WTC11 (cell line): ENCODE results near the gene GSTK1. TPM values are rescaled to one million over a fixed set of nuclear protein-coding genes. Genes with fewer than 3 reads are reported as not detected.

Experiments
- ATAC-seq: fragments of 200-7000 bp; cut with Tn5 transposase; 2 replicates; pipeline ENCODE4 v1.10.0; 2021; ENCODE audit warnings: mild to moderate bottlenecking, moderate library complexity
- CTCF ChIA-PET: fragments of 300-600 bp; sonication (Branson Sonifier 250); formaldehyde crosslinking; loops from one replicate; lab custom pipeline; 2021; ENCODE audit warnings: antibody characterized with exemption; lab: Charles Lee
- POLR2A ChIA-PET: fragments of 350-600 bp; sonication (Branson Sonifier 250); formaldehyde crosslinking; loops from one replicate; lab custom pipeline; 2021; ENCODE audit warnings: antibody characterized with exemption; lab: Charles Lee
- DNase-seq: peaks from one replicate; pipeline ENCODE4 v3.0.0; 2021; ENCODE audit warnings: low spot score
- H3K27ac Mint-ChIP-seq: 2 replicates; pipeline ENCODE4 v1.8.0; 2021; ENCODE audit warnings: mixed read lengths
- H3K27me3 Mint-ChIP-seq: 2 replicates; pipeline ENCODE4 v1.8.0; 2021; ENCODE audit warnings: low read depth, mild to moderate bottlenecking, moderate library complexity, mixed read lengths
- H3K36me3 Mint-ChIP-seq: 2 replicates; pipeline ENCODE4 v1.8.0; 2021; ENCODE audit warnings: mixed read lengths
- H3K4me1 Mint-ChIP-seq: 2 replicates; pipeline ENCODE4 v1.8.0; 2022; ENCODE audit warnings: mixed read lengths
- H3K4me3 Mint-ChIP-seq: 2 replicates; pipeline ENCODE4 v1.8.0; 2021; ENCODE audit warnings: mild to moderate bottlenecking, moderate library complexity, mixed read lengths
- H3K9me3 Mint-ChIP-seq: 2 replicates; pipeline ENCODE4 v1.8.0; 2021; ENCODE audit warnings: mixed read lengths
- CBFB ChIP-seq: sonication (generic); formaldehyde crosslinking; IDR thresholded peaks from 2 replicates; pipeline ENCODE4 v1.8.1; 2022; ENCODE audit warnings: mild to moderate bottlenecking, low read depth, missing genetic modification reagents
- E2F1 ChIP-seq: sonication (generic); formaldehyde crosslinking; IDR thresholded peaks from 2 replicates; pipeline ENCODE4 v1.8.0; 2022; ENCODE audit warnings: mild to moderate bottlenecking, missing genetic modification reagents
- ERG ChIP-seq: fragments of 250-450 bp; sonication (Bioruptor Pico); IDR thresholded peaks from 2 replicates; pipeline ENCODE4 v1.8.0; 2021; ENCODE audit warnings: mild to moderate bottlenecking
- FOXJ3 ChIP-seq: sonication (generic); formaldehyde crosslinking; IDR thresholded peaks from 2 replicates; pipeline ENCODE4 v1.9.0; 2021; ENCODE audit warnings: missing genetic modification reagents, mild to moderate bottlenecking, borderline replicate concordance
- FOXP4 ChIP-seq: sonication (generic); formaldehyde crosslinking; IDR thresholded peaks from 2 replicates; pipeline ENCODE4 v1.8.0; 2022; ENCODE audit warnings: mild to moderate bottlenecking, missing genetic modification reagents
- IRF2 ChIP-seq: sonication (generic); formaldehyde crosslinking; IDR thresholded peaks from 2 replicates; pipeline ENCODE4 v1.8.0; 2022; ENCODE audit warnings: low read depth, missing genetic modification reagents, borderline replicate concordance
- MAX ChIP-seq: sonication (generic); formaldehyde crosslinking; IDR thresholded peaks from 2 replicates; pipeline ENCODE4 v1.8.0; 2022; ENCODE audit warnings: mild to moderate bottlenecking, missing genetic modification reagents
- MYBL2 ChIP-seq: sonication (generic); formaldehyde crosslinking; IDR thresholded peaks from 2 replicates; pipeline ENCODE4 v1.8.1; 2023; ENCODE audit warnings: mild to moderate bottlenecking, moderate library complexity, missing genetic modification reagents
- RELA ChIP-seq: sonication (generic); formaldehyde crosslinking; IDR thresholded peaks from 2 replicates; pipeline ENCODE4 v1.8.1; 2022; ENCODE audit warnings: missing genetic modification reagents, mild to moderate bottlenecking, borderline replicate concordance
- TP53 ChIP-seq: sonication (generic); formaldehyde crosslinking; IDR thresholded peaks from 2 replicates; pipeline ENCODE4 v1.8.1; 2023; ENCODE audit warnings: mild to moderate bottlenecking, missing genetic modification reagents
- ZBTB21 ChIP-seq: sonication (generic); formaldehyde crosslinking; IDR thresholded peaks from 2 replicates; pipeline ENCODE4 v1.8.1; 2023; ENCODE audit warnings: mild to moderate bottlenecking, missing genetic modification reagents, borderline replicate concordance
- ZNF121 ChIP-seq: sonication (generic); formaldehyde crosslinking; IDR thresholded peaks from 2 replicates; pipeline ENCODE4 v1.8.0; 2023; ENCODE audit warnings: missing genetic modification reagents
- ZNF138 ChIP-seq: sonication (generic); formaldehyde crosslinking; conservative IDR thresholded peaks from 2 replicates; pipeline ENCODE4 v1.8.1; 2022; ENCODE audit warnings: mild to moderate bottlenecking, moderate library complexity, missing genetic modification reagents
- ZNF281 ChIP-seq: sonication (generic); formaldehyde crosslinking; IDR thresholded peaks from 2 replicates; pipeline ENCODE4 v1.8.0; 2023; ENCODE audit warnings: mild to moderate bottlenecking, missing genetic modification reagents
- ZNF416 ChIP-seq: fragments of 250-450 bp; sonication (Bioruptor Pico); IDR thresholded peaks from 2 replicates; pipeline ENCODE4 v1.9.0; 2021; ENCODE audit warnings: mild to moderate bottlenecking, inconsistent platforms
- ZNF423 ChIP-seq: fragments of 250-450 bp; sonication (Bioruptor Pico); IDR thresholded peaks from 2 replicates; pipeline ENCODE4 v2.1.2; 2022; ENCODE audit warnings: mild to moderate bottlenecking, moderate library complexity
- ZNF512 ChIP-seq: sonication (generic); formaldehyde crosslinking; IDR thresholded peaks from 2 replicates; pipeline ENCODE4 v1.8.1; 2022; ENCODE audit warnings: missing genetic modification reagents, borderline replicate concordance
- ZNF532 ChIP-seq: fragments of 250-450 bp; sonication (Bioruptor Pico); IDR thresholded peaks from 2 replicates; pipeline ENCODE4 v1.9.0; 2021; ENCODE audit warnings: mild to moderate bottlenecking, borderline replicate concordance
- total RNA-seq: library from RNA; stranded (reverse); gene quantifications from 3 replicates; pipeline ENCODE4 v1.2.3, GENCODE V29; 2021

Gene GSTK1
- total RNA-seq, 1 experiment from 2014 or later: 30.1 TPM

GRCh38 chr7:143247372-143247771 lies 15.9 kb upstream of the GSTK1 start:
- no peak for DNase-seq

GRCh38 chr7:143248761-143249354 lies 14.4 kb upstream of the GSTK1 start:
- no peak for DNase-seq
- no peak overlapping the region for H3K27ac Mint-ChIP-seq
- POLR2A ChIA-PET: no interaction called here
- no peak for TF ChIP-seq ZNF512 (CRISPR knock-in tag)
- no peak for TF ChIP-seq ERG (CRISPR knock-in tag)
- TF ChIP-seq ZNF281 (CRISPR knock-in tag): no peak
- TF ChIP-seq FOXJ3 (CRISPR knock-in tag): no peak
- no peak for TF ChIP-seq IRF2
- TF ChIP-seq ZNF416 (CRISPR knock-in tag): no peak
- no peak for TF ChIP-seq RELA
- TF ChIP-seq E2F1: no peak
- TF ChIP-seq, all 79 proteins: peak for 0
- Mint-ChIP-seq H3K9me3 (peaks cover 6% of the 10 kb centered on the region; the same call in 1 of the 2 replicates), H3K27me3 (peaks cover 9% of the 10 kb centered on the region), H3K4me3 (no peak overlapping the region), H3K4me1 (no peaks in the 10 kb centered on the region), H3K36me3 (no peaks in the 10 kb centered on the region)
- ATAC-seq: no peak
- CTCF ChIA-PET: interaction anchor here (1.5 to 3.1 kb wide), 3 partner anchors 8 to 34 kb away, joined by 4 to 16 read pairs (median 5); no protein-coding TSS in a partner anchor

More at GRCh38 chr7:143247372-143247771, 15.9 kb upstream of the GSTK1 start:
- ATAC-seq: no peak
- TF ChIP-seq MYBL2: no peak
- TF ChIP-seq TP53 (CRISPR knock-in tag): no peak
- H3K4me1 Mint-ChIP-seq: no peaks in the 10 kb centered on the region
- no peak overlapping the region for H3K4me3 Mint-ChIP-seq
- H3K27me3 Mint-ChIP-seq: peaks cover 9% of the 10 kb centered on the region
- peaks cover under 1% of the 10 kb centered on the region; the same call in 1 of the 2 replicates for H3K9me3 Mint-ChIP-seq
- H3K36me3 Mint-ChIP-seq: no peaks in the 10 kb centered on the region
- ChIA-PET POLR2A (no interaction called here), CTCF (interaction anchor here (1.5 kb wide), 1 partner anchor 32 kb away, joined by 4 read pairs; no protein-coding TSS in a partner anchor)
- H3K27ac Mint-ChIP-seq: no peak overlapping the region

GRCh38 chr7:143250199-143250598 lies 13.0 kb upstream of the GSTK1 start:
- no peaks in the 10 kb centered on the region for H3K36me3 Mint-ChIP-seq
- no peaks in the 10 kb centered on the region for H3K4me1 Mint-ChIP-seq
- H3K9me3 Mint-ChIP-seq: peaks cover 11% of the 10 kb centered on the region; the same call in 1 of the 2 replicates
- ATAC-seq (no peak), DNase-seq (no peak)
- peaks cover 9% of the 10 kb centered on the region for H3K27me3 Mint-ChIP-seq
- no peak overlapping the region for H3K27ac Mint-ChIP-seq
- ChIA-PET POLR2A (no interaction called here), CTCF (interaction anchor here (0.6 to 3.1 kb wide), 3 partner anchors 10 to 167 kb away, joined by 4 to 16 read pairs (median 5); no protein-coding TSS in a partner anchor)
- no peak overlapping the region for H3K4me3 Mint-ChIP-seq
- TF ChIP-seq FOXP4 (CRISPR knock-in tag) (no peak), ZNF121 (CRISPR knock-in tag) (no peak), CBFB (CRISPR knock-in tag) (no peak), FOXJ3 (CRISPR knock-in tag) (no peak), MAX (CRISPR knock-in tag) (no peak), ZBTB21 (CRISPR knock-in tag) (no peak), ZNF532 (CRISPR knock-in tag) (no peak), ZNF423 (CRISPR knock-in tag) (no peak), ZNF138 (CRISPR knock-in tag) (no peak)
- TF ChIP-seq, all 79 proteins: peak for 0
